GM12878 (cell line): ENCODE data around the gene MAN2B1. TPM values are rescaled to one million over a fixed set of nuclear protein-coding genes. Genes with fewer than 3 reads are reported as not detected.
A peak's percentile ranks its signal among the peaks of the same experiment; 100 is the strongest.
"Not testable (repeated sequence)": the region's sequence is repeated elsewhere in the genome, so short reads cannot be mapped to it uniquely, and the experiment has no call there.

Experiments
- ATAC-seq: fragments of 200-7000 bp; cut with Tn5 transposase; 3 replicates; pipeline ENCODE4 v1.9.1; 2020; ENCODE audit warnings: mild to moderate bottlenecking, moderate library complexity
- BruUV-seq: library from RNA; stranded (reverse); fragments of 400-500 nt; replicated peaks from 2 replicates; lab custom pipeline; 2021; lab: Mats Ljungman, UMichigan
- CTCF ChIA-PET: fragments of 300-600 bp; sonication (Branson Sonifier 250); formaldehyde crosslinking; extraction: SDS; loops from one replicate; lab custom pipeline; 2021; ENCODE audit warnings: inconsistent platforms; lab: Yijun Ruan, JAX
- POLR2A ChIA-PET: fragments of 350-600 bp; formaldehyde crosslinking; extraction: SDS; loops from one replicate; lab custom pipeline; 2021; ENCODE audit warnings: inconsistent platforms; lab: Charles Lee
- RAD21 ChIA-PET: fragments of 300-600 bp; sonication (Branson Sonifier 250); formaldehyde crosslinking; loops from one replicate; lab custom pipeline; 2023; ENCODE audit warnings: antibody characterized with exemption; ENCODE audit not compliant: unreplicated experiment; lab: Charles Lee
- SMC1A ChIA-PET: fragments of 300-600 bp; sonication (Branson Sonifier 250); formaldehyde crosslinking; loops from one replicate; lab custom pipeline; 2023; ENCODE audit not compliant: unreplicated experiment, uncharacterized antibody; lab: Charles Lee
- DNase-seq: peaks from one replicate; pipeline ENCODE4 v3.0.0-alpha.2; 2011; ENCODE audit warnings: low read depth, low spot score
- FAIRE-seq: peaks from 3 replicates; lab custom pipeline; 2011; peaks lifted over from hg19 to GRCh38; lab: Jason Lieb, UNC
- H2AFZ ChIP-seq: 2 replicates; pipeline ENCODE4 v1.6.0; 2011; ENCODE audit warnings: low read depth, low read length, control low read depth; ENCODE audit not compliant: control insufficient read depth
- H3K27ac ChIP-seq: 2 replicates; pipeline ENCODE4 v1.5.1; 2011; ENCODE audit warnings: control low read depth; ENCODE audit not compliant: control insufficient read depth, insufficient read depth
- H3K27me3 ChIP-seq, 2 experiments: replicated peaks in 1 of 2; 2 replicates each; pipeline versions ENCODE4 v1.6.0 to v1.6.1; 2011; ENCODE audit warnings: low read length in 1 of 2; ENCODE audit not compliant: control insufficient read depth in 2 of 2, insufficient read depth in 2 of 2
- H3K36me3 ChIP-seq, 2 experiments: 2 replicates each; pipeline ENCODE4 v1.5.1; 2011; ENCODE audit warnings: low read length in 1 of 2; ENCODE audit not compliant: control insufficient read depth in 2 of 2, insufficient read depth in 2 of 2
- H3K4me1 ChIP-seq: 2 replicates; pipeline ENCODE4 v1.6.1; 2011; ENCODE audit warnings: mild to moderate bottlenecking, low read length, moderate library complexity, mixed read lengths; ENCODE audit not compliant: control insufficient read depth, insufficient read depth
- H3K4me2 ChIP-seq: 2 replicates; pipeline ENCODE4 v1.6.0; 2011; ENCODE audit warnings: control low read depth; ENCODE audit not compliant: control insufficient read depth, insufficient read depth
- H3K4me3 ChIP-seq: fragments of 200-600 bp; sonication (generic); 2 replicates; pipeline ENCODE4 v1.5.1; 2016
- H3K79me2 ChIP-seq: 2 replicates; pipeline ENCODE4 v1.6.0; 2011; ENCODE audit warnings: low read length; ENCODE audit not compliant: control insufficient read depth, insufficient read depth
- H3K9ac ChIP-seq: 2 replicates; pipeline ENCODE4 v1.8.0; 2011; ENCODE audit warnings: low read length, control low read depth, mixed read lengths; ENCODE audit not compliant: control insufficient read depth, insufficient read depth
- H3K9me3 ChIP-seq: replicated peaks from 3 replicates; pipeline ENCODE4 v1.5.1; 2011; ENCODE audit warnings: mild to moderate bottlenecking, low read length; ENCODE audit not compliant: control insufficient read depth, insufficient read depth
- H4K20me1 ChIP-seq: 2 replicates; pipeline ENCODE4 v1.6.0; 2011; ENCODE audit not compliant: control insufficient read depth, insufficient read depth
- FOS ChIP-seq: IDR thresholded peaks from 3 replicates; pipeline ENCODE4 v1.6.1; 2011; ENCODE audit warnings: borderline replicate concordance; ENCODE audit not compliant: insufficient read length; ENCODE audit errors: extremely low read depth
- PML ChIP-seq: IDR thresholded peaks from 2 replicates; pipeline ENCODE4 v1.6.1; 2012; ENCODE audit warnings: low read length, inconsistent platforms
- WGBS: methylation state at CpG from one replicate; pipeline ENCODE4 v1.1.6; 2016; ENCODE audit warnings: low lambda C conversion rate; ENCODE audit not compliant: insufficient replicate concordance, insufficient coverage; ENCODE audit errors: missing lambda C conversion rate; 5-methylcytosine and 5-hydroxymethylcytosine counted together
- in situ Hi-C: fragments of 300-500 bp; cut with MboI; formaldehyde crosslinking; loops from 9 replicates; pipeline ENCODE4 v1.14.3; 2018; ENCODE audit warnings: mixed read lengths
- intact Hi-C: fragments of 100-400 bp; cut with micrococcal nuclease; formaldehyde crosslinking; loops from one replicate; pipeline ENCODE4 v1.14.2; 2022; ENCODE audit not compliant: unreplicated experiment
- polyA plus RNA-seq, 11 experiments: library from polyadenylated mRNA; depleted of rRNA in 4 of 11; unstranded in 6 of 11; stranded (reverse) in 5 of 11; fragments of >200 nt; fragmentation: Nextera tagmentation in 4 of 11; fragmentation: Illumina TruSeq in 1 of 11; extraction: Ambion mirVana in 4 of 11; extraction: Trizol in 1 of 11; gene quantifications; 1 replicate in 1 of 11; 2 replicates in 10 of 11; pipeline versions ENCODE4 v1.2.1 to v1.2.3, GENCODE V29; 2011 to 2016; ENCODE audit warnings: inconsistent platforms in 2 of 11, missing spikeins in 2 of 11, low read depth in 1 of 11
- total RNA-seq, 4 experiments: library from RNA; depleted of rRNA in 3 of 4; stranded (reverse); fragments of >200 nt in 3 of 4; fragmentation: Illumina TruSeq in 1 of 4; extraction: Trizol in 1 of 4; gene quantifications; 2 replicates each; pipeline versions ENCODE4 v1.2.1 to v1.2.3, GENCODE V29; 2013 to 2021
- TF ChIP-seq, protein P1 (sequence below): IDR thresholded peaks from 2 replicates; pipeline ENCODE4 v1.6.1; 2011; ENCODE audit warnings: borderline replicate concordance, low read depth, mild to moderate bottlenecking, moderate library complexity, low read length; ENCODE audit not compliant: insufficient read depth, poor library complexity, severe bottlenecking
- TF ChIP-seq, protein P2 (sequence below): IDR thresholded peaks from 2 replicates; pipeline ENCODE4 v1.6.1; 2011; ENCODE audit warnings: low read depth, mild to moderate bottlenecking, low read length, moderate library complexity, borderline replicate concordance; ENCODE audit errors: extremely low read depth

The MAN2B1 gene
- total and polyA plus RNA-seq, 10 of the 15 experiments (the other 5 are each of a cell fraction or from before 2014, with no cell fraction given): 7.6 to 224 (median 81.4) TPM

DNA sequence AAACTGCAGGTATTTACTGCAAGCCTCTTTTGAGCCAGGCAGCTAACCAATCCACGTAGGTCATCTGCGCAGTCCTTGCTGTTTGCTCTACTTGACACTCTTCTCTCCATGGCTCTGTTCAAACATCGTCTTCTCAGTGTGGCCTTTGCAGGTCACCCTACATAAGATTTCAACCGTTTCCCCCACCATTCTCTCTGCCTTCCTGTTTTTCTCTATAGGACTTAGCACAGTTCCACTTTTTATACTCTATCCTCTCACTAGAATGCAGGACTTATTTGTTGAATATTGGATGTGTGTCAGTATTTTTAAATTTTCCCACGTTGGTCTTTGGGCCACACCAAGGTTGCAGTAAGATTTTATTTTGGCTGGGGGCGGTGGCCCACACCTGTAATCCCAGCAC, 31.6 kb upstream of the MAN2B1 start (continued):
- TF ChIP-seq, protein P1, sequence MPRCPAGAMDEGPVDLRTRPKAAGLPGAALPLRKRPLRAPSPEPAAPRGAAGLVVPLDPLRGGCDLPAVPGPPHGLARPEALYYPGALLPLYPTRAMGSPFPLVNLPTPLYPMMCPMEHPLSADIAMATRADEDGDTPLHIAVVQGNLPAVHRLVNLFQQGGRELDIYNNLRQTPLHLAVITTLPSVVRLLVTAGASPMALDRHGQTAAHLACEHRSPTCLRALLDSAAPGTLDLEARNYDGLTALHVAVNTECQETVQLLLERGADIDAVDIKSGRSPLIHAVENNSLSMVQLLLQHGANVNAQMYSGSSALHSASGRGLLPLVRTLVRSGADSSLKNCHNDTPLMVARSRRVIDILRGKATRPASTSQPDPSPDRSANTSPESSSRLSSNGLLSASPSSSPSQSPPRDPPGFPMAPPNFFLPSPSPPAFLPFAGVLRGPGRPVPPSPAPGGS: no peak
- TF ChIP-seq FOS (no peak), PML (no peak)
- TF ChIP-seq, protein P2, sequence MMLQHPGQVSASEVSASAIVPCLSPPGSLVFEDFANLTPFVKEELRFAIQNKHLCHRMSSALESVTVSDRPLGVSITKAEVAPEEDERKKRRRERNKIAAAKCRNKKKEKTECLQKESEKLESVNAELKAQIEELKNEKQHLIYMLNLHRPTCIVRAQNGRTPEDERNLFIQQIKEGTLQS: no peak
- TF ChIP-seq, all 136 proteins: peak for 0

DNA sequence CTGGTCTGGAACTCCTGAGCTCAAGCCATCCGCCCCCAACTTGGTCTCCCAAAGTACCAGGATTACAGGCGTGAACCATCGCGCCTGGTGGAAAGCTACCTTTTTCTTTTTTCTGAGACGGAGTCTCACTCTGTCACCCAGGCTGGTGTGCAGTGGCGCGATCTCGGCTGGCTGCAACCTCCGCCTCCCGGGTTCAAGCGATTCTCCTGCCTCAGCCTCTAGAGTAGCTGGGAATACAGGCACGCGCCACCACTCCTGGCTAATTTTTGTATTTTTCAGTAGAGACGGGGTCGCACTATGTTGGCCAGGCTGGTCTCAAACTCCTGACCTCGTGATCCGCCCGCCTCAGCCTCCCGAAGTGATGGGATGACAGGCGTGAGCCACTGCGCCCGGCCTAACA, 30.9 kb upstream of the MAN2B1 start:
- SMC1A ChIA-PET: interaction anchor here (0.6 to 1.1 kb wide), 3 partner anchors 20 to 1760 kb away, joined by 3 to 4 read pairs (median 3); no protein-coding TSS in a partner anchor
- FAIRE-seq, H4K20me1 ChIP-seq, ATAC-seq, H3K27me3 ChIP-seq, in situ Hi-C loops, BruUV-seq, H2AFZ ChIP-seq, H3K9me3 ChIP-seq, H3K9ac ChIP-seq, intact Hi-C loops, H3K4me1 ChIP-seq, DNase-seq, H3K79me2 ChIP-seq: not testable (repeated sequence)
- peaks cover 6 to 15% of the 10 kb centered on the region in 2 experiments; a peak in 3 of 4 replicates for H3K36me3 ChIP-seq
- H3K27ac ChIP-seq: peak overlapping the region; percentile 83; the same call in 1 of the 2 replicates
- POLR2A ChIA-PET: interaction anchor here (0.6 to 1.4 kb wide), 3 partner anchors 11 to 81 kb away, joined by 3 to 5 read pairs (median 4); no protein-coding TSS in a partner anchor
- 92% methylated on average over 22 of the region's 22 CpGs for WGBS
- peak overlapping the region; percentile 85 for H3K4me3 ChIP-seq
- H3K4me2 ChIP-seq: peak overlapping the region; percentile 96
- CTCF ChIA-PET: interaction anchor here (1.2 to 1.5 kb wide), 2 partner anchors 20 to 150 kb away, joined by 4 to 5 read pairs; no protein-coding TSS in a partner anchor
- RAD21 ChIA-PET: interaction anchor here (1.0 kb wide), 1 partner anchor 130 kb away, joined by 3 read pairs; no protein-coding TSS in a partner anchor
